Adrenal gland (tissue), 12 donors: ENCODE measurements around the gene TMEM88. TPM values are rescaled to one million over a fixed set of nuclear protein-coding genes. Genes with fewer than 3 reads are reported as not detected.

ENCODE experiments used
- DNase-seq, 7 donors: peaks; one replicate each; pipeline ENCODE4 v3.0.0-alpha.2; 2019 to 2020
- H3K27ac ChIP-seq, 5 donors: fragments of 200-600 bp; sonication (generic) in 4 of 5; 1 replicate in 3 of 5; 2 replicates in 2 of 5; pipeline versions ENCODE4 v1.5.1 to v1.8.0; 2016 to 2020; ENCODE audit warnings: mild to moderate bottlenecking in 1 of 5
- H3K27me3 ChIP-seq: fragments of 200-600 bp; 2 replicates; pipeline ENCODE4 v1.8.0; 2021
- H3K36me3 ChIP-seq, 2 donors: fragments of 200-600 bp; replicated peaks in 1 of 2; 1 replicate in 1 of 2; 2 replicates in 1 of 2; pipeline versions ENCODE4 v1.5.1 to v1.8.0; 2018 to 2022
- H3K4me1 ChIP-seq, 2 donors: fragments of 200-600 bp; replicated peaks in 1 of 2; 1 replicate in 1 of 2; 2 replicates in 1 of 2; pipeline versions ENCODE4 v1.5.1 to v1.8.0; 2018 to 2021
- H3K4me3 ChIP-seq, 4 donors: fragments of 200-600 bp; sonication (generic) in 3 of 4; one replicate each; pipeline ENCODE4 v1.5.1; 2016 to 2018
- H3K9me3 ChIP-seq, 3 donors: fragments of 200-600 bp; sonication (generic) in 1 of 3; replicated peaks in 1 of 3; 1 replicate in 2 of 3; 2 replicates in 1 of 3; pipeline versions ENCODE4 v1.5.1 to v1.8.0; 2016 to 2021
- CTCF ChIP-seq, 6 experiments: fragments of 450-650 bp in 4 of 6; fragments of 200-600 bp in 2 of 6; sonication (generic) in 1 of 6; IDR thresholded peaks; 1 replicate in 5 of 6; 2 replicates in 1 of 6; pipeline versions ENCODE4 v1.5.1 to v1.8.0; 2016 to 2021; ENCODE audit warnings: antibody characterized with exemption in 6 of 6, mild to moderate bottlenecking in 2 of 6, moderate library complexity in 1 of 6
- POLR2A ChIP-seq, 2 donors: fragments of 450-650 bp; IDR thresholded peaks; one replicate each; pipeline ENCODE4 v1.6.1; 2017; ENCODE audit warnings: antibody characterized with exemption in 2 of 2, mild to moderate bottlenecking in 2 of 2, moderate library complexity in 1 of 2
- WGBS, 4 donors: extraction: QIAGEN DNeasy Blood & Tissue Kit in 2 of 4; methylation state at CpG; one replicate each; pipeline versions ENCODE4 v1.1.5 to v1.1.7; 2013 to 2017; 5-methylcytosine and 5-hydroxymethylcytosine counted together
- intact Hi-C, 2 donors: fragments of 100-400 bp; cut with DNase I; formaldehyde crosslinking; loops; one replicate each; pipeline versions ENCODE4 v1.14.1 to v1.15.0; 2022 to 2023
- polyA plus RNA-seq, 3 donors: library from polyadenylated mRNA; stranded (reverse); fragments of 200-250 nt in 2 of 3; fragments of 350-450 nt in 1 of 3; fragmentation: Illumina TruSeq in 1 of 3; extraction: RNeasy Lipid Tissue Mini Kit (QIAGEN cat#74804) in 1 of 3; gene quantifications; one replicate each; pipeline ENCODE4 v1.2.3, GENCODE V29; 2013 to 2014
- total RNA-seq, 9 donors: library from RNA; depleted of rRNA in 4 of 9; stranded (reverse); fragments of >200 nt in 4 of 9; fragments of 120-200 nt in 1 of 9; fragmentation: NEBNext Ultra II Directional in 1 of 9; extraction: Animal tissue kit (Norgen Biotek cat#: 25700) in 1 of 9; gene quantifications; one replicate each; pipeline versions ENCODE4 v1.1.0 to v1.2.4, GENCODE V29; 2013 to 2023
- donor health status: healthy with polysubstance abuse.
- donor health status: Bipolar disorder and iron deficiency.
- donor health status: DM: yes; HTN: yes; CAD: no.
- donor health status: DM: no; HTN: no; CAD: no.
- donor health status: DM: no; HTN: no; CAD: no.
- donor health status: DM: yes; HTN: yes; CAD: no.

TMEM88 gene
- total and polyA plus RNA-seq, 12 donors: 7.9 to 107 (median 25.1) TPM

GRCh38 chr17:7886227-7887037 lies 31.6 kb downstream of the TMEM88 start:
- Histone ChIP-seq H3K27ac (peak overlapping the region; percentile 35 to 93 (median 90)), H3K4me3 (peak overlapping the region in 3 of 4 donors; percentile 13 to 97 (median 89)), H3K36me3 (peaks cover 0 to 12% of the 10 kb centered on the region in 2 donors), H3K27me3 (no peaks in the 10 kb centered on the region), H3K9me3 (no peaks in the 10 kb centered on the region), H3K4me1 (peaks cover 38 to 61% of the 10 kb centered on the region in 2 donors)
- TF ChIP-seq POLR2A (IDR thresholded peaks at IDR 0.05) (peak in 1 of 2 donors; percentile 13), CTCF (IDR thresholded peaks at IDR 0.05) (no peak)
- intact Hi-C loops: no loop called here
- 1% methylated on average over 23 to 30 of the region's 30 CpGs for WGBS, 4 donors
- peak; percentile 26 to 69 (median 46) for DNase-seq

- no peak for DNase-seq
- intact Hi-C loops: no loop called here
- Histone ChIP-seq H3K4me3 (peak overlapping the region in 1 of 4 donors; percentile 97), H3K36me3 (peaks cover 0 to 18% of the 10 kb centered on the region in 2 donors), H3K27ac (peak overlapping the region; percentile 35 to 93 (median 90)), H3K27me3 (no peaks in the 10 kb centered on the region), H3K9me3 (no peaks in the 10 kb centered on the region), H3K4me1 (peaks cover 38 to 55% of the 10 kb centered on the region in 2 donors)
- TF ChIP-seq CTCF (IDR thresholded peaks at IDR 0.05) (peak in 2 of 6 experiments; percentile 10 to 30), POLR2A (IDR thresholded peaks at IDR 0.05) (no peak)
- 1 to 2% (median 2%) methylated on average over 8 of the region's 8 CpGs for WGBS, 4 donors
These were observed 32.2 kb downstream of the TMEM88 start for GRCh38 chr17:7887038-7887481.

- no peaks in the 10 kb centered on the region for H3K9me3 ChIP-seq
- TF ChIP-seq POLR2A (IDR thresholded peaks at IDR 0.05): peak in 1 of 2 donors; percentile 81
- TF ChIP-seq CTCF (IDR thresholded peaks at IDR 0.05): no peak
- H3K4me1 ChIP-seq: peaks cover 38 to 50% of the 10 kb centered on the region in 2 donors
- H3K36me3 ChIP-seq: peaks cover 0 to 20% of the 10 kb centered on the region in 2 donors
- H3K27ac ChIP-seq: peak overlapping the region; percentile 81 to 93 (median 90)
- DNase-seq: peak; percentile 91 to 97 (median 95)
- WGBS, 4 donors: 0 to 2% (median 1%) methylated on average over 19 to 35 of the region's 35 CpGs
- H3K27me3 ChIP-seq: no peaks in the 10 kb centered on the region
- peak overlapping the region in 3 of 4 donors; percentile 29 to 97 (median 38) for H3K4me3 ChIP-seq
- intact Hi-C loops: no loop called here
These were observed 32.8 kb downstream of the TMEM88 start for GRCh38 chr17:7887482-7888183.
